ENCODE results near the gene HOXD12. TPM values are rescaled to one million over a fixed set of nuclear protein-coding genes. Genes with fewer than 3 reads are reported as not detected.

Gene HOXD12
- total RNA-seq, 2 experiments from 2014 or later = not detected

- no peak overlapping the region for H3K27ac Mint-ChIP-seq
- DNase-seq = no peak
- H3K36me3 Mint-ChIP-seq = peaks cover 4% of the 10 kb centered on the region
- H3K4me3 Mint-ChIP-seq = no peak overlapping the region
- H3K27me3 Mint-ChIP-seq = peaks cover 90% of the 10 kb centered on the region
- H3K9me3 Mint-ChIP-seq = peaks cover 6% of the 10 kb centered on the region
- H3K4me1 Mint-ChIP-seq = peaks cover 30% of the 10 kb centered on the region
Measured at GRCh38 chr2:176105078-176105729, 5.6 kb downstream of the HOXD12 start.

DNA sequence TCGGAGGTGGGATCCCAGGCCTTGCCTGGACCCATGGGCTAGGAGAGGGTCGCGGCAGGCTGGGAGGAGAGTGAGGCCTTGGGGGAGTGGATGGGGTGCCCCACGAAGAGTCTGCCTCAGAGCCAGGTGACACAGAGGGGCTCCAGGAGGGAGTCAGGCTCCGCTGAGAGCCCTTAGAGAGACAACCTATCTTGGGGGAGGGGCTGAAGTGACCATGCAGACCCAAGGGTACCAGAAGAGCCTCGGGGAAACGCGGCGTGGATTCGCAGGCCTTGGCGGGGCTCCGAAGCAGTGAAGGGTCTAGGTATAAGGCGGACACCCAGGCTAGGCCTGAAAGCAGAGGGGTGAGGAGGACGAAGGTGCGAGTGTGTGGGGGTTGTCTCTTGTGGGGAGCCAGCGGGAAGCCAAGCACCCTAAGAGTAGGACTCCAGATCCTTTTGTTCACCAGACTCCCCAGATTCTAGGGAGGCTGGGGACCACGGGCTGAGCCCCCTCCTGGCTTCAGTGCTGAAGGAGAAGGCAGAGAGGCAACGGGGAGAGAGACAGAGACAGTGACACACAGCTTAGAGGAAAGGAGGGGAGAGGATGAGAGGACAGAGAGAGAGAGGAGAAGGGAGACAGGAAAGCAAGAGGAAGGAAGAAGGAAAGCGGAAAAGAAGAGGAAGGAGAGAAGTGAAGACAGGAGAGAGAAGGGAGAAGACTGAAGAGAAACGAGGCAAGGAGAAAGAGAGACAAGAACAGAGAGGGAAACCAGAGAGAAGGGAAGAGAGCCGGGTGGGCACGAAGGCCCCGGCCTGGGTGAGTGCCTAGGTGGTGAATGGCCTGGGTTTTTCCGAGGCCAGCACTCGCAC is 6.4 kb downstream of the HOXD12 start:
- peaks cover 4% of the 10 kb centered on the region for H3K36me3 Mint-ChIP-seq
- DNase-seq = no peak
- H3K4me1 Mint-ChIP-seq = peaks cover 30% of the 10 kb centered on the region
- H3K27ac Mint-ChIP-seq = peak overlapping the region; percentile 61
- peaks cover 6% of the 10 kb centered on the region for H3K9me3 Mint-ChIP-seq
- peaks cover 90% of the 10 kb centered on the region for H3K27me3 Mint-ChIP-seq
- H3K4me3 Mint-ChIP-seq = peak overlapping the region; percentile 38

- peaks cover 4% of the 10 kb centered on the region for H3K36me3 Mint-ChIP-seq
Measured at GRCh38 chr2:176106581-176107539, 7.3 kb downstream of the HOXD12 start, which contains the start of gene HOXD11. HOXD11 (plus strand) TSS chr2:176107280; CDS start chr2:176107356, 76 bp downstream.

DNA sequence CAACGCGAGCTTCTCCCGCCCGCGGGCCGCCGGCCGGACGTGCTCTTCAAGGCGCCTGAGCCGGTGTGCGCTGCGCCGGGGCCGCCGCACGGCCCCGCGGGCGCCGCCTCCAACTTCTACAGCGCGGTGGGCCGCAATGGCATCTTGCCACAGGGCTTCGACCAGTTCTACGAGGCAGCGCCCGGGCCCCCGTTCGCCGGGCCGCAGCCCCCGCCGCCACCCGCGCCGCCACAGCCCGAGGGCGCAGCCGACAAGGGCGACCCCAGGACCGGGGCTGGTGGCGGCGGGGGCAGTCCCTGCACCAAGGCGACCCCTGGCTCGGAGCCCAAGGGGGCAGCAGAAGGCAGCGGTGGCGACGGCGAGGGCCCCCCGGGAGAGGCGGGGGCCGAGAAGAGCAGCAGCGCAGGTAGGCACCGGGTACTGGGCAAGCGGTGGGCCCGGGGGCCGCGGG is 8.2 kb downstream of the HOXD12 start:
- Mint-ChIP-seq H3K4me3 (no peak overlapping the region), H3K9me3 (peaks cover 9% of the 10 kb centered on the region), H3K27me3 (peaks cover 90% of the 10 kb centered on the region), H3K27ac (no peak overlapping the region), H3K4me1 (peaks cover 33% of the 10 kb centered on the region), H3K36me3 (peaks cover 4% of the 10 kb centered on the region)
- DNase-seq = no peak

More at GRCh38 chr2:176106581-176107539, 7.3 kb downstream of the HOXD12 start, which contains the start of gene HOXD11:
- Mint-ChIP-seq H3K4me1 (peaks cover 33% of the 10 kb centered on the region), H3K27me3 (peaks cover 90% of the 10 kb centered on the region), H3K9me3 (peaks cover 9% of the 10 kb centered on the region), H3K4me3 (peak within 1 kb of the TSS; percentile 47), H3K27ac (peak within 1 kb of the TSS; percentile 61)
- no peak for DNase-seq

GRCh38 chr2:176109192-176109901 is 9.8 kb downstream of the HOXD12 start:
- Mint-ChIP-seq H3K36me3 (peaks cover 4% of the 10 kb centered on the region), H3K4me1 (peaks cover 29% of the 10 kb centered on the region), H3K27me3 (peaks cover 90% of the 10 kb centered on the region), H3K9me3 (peaks cover 10% of the 10 kb centered on the region), H3K27ac (peak overlapping the region; percentile 9), H3K4me3 (no peak overlapping the region)
- no peak for DNase-seq

DNA sequence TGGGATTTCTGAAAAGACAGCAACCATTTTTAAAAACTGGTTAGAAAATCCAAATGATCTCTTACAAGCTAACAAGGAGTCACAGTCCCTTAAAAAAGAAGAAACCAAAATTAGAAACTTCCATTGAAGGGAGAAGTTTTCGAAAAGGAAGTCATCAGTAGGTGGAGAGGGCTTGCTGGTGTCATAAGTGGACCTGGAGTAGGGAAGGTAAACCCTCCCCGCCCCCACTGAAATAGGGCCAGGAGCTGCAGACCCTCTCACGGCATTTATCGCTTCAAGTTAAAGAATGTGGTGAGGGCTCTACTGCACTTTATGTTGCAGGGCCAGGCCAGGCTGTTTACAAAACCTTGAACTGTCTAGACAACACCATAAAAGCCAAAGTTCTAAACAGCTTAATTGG is 10.4 kb downstream of the HOXD12 start:
- DNase-seq = no peak
- Mint-ChIP-seq H3K36me3 (peaks cover 4% of the 10 kb centered on the region), H3K27me3 (peaks cover 90% of the 10 kb centered on the region), H3K4me1 (peaks cover 23% of the 10 kb centered on the region), H3K27ac (no peak overlapping the region), H3K9me3 (peaks cover 11% of the 10 kb centered on the region), H3K4me3 (no peak overlapping the region)

GRCh38 chr2:176110415-176111308 is 11.1 kb downstream of the HOXD12 start:
- Mint-ChIP-seq H3K4me1 (peaks cover 18% of the 10 kb centered on the region), H3K4me3 (no peak overlapping the region), H3K27me3 (peaks cover 90% of the 10 kb centered on the region), H3K9me3 (peaks cover 11% of the 10 kb centered on the region), H3K27ac (no peak overlapping the region), H3K36me3 (peaks cover 4% of the 10 kb centered on the region)
- no peak for DNase-seq

DNA sequence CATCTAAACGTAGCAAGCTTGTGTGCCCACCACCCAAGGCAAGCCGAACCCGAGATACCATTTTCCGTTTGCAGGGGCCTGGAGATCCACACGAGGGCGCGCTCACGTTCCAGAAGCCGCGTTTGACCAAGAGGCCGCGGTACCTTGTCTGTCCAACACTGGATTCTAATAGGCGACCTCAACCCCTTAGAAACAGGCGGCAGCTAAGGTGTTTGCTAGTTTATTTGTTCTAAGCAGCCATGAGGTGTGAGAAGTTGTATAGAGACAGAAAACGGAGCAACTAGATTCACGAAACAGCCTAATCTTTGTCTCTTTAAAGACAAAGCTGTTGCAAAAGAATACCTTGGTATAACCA is 11.7 kb downstream of the HOXD12 start:
- Mint-ChIP-seq H3K9me3 (peaks cover 12% of the 10 kb centered on the region), H3K27ac (no peak overlapping the region), H3K4me1 (peaks cover 15% of the 10 kb centered on the region), H3K27me3 (peaks cover 90% of the 10 kb centered on the region), H3K4me3 (no peak overlapping the region), H3K36me3 (peaks cover 1% of the 10 kb centered on the region)
- no peak for DNase-seq

- no peak for DNase-seq
- peaks cover 3% of the 10 kb centered on the region for H3K36me3 Mint-ChIP-seq
- no peak overlapping the region for H3K27ac Mint-ChIP-seq
- peaks cover 13% of the 10 kb centered on the region for H3K4me1 Mint-ChIP-seq
- H3K4me3 Mint-ChIP-seq = no peak overlapping the region
- H3K9me3 Mint-ChIP-seq = peaks cover 15% of the 10 kb centered on the region
- peaks cover 93% of the 10 kb centered on the region for H3K27me3 Mint-ChIP-seq
Measured at GRCh38 chr2:176111846-176112374, 12.3 kb downstream of the HOXD12 start.

DNA sequence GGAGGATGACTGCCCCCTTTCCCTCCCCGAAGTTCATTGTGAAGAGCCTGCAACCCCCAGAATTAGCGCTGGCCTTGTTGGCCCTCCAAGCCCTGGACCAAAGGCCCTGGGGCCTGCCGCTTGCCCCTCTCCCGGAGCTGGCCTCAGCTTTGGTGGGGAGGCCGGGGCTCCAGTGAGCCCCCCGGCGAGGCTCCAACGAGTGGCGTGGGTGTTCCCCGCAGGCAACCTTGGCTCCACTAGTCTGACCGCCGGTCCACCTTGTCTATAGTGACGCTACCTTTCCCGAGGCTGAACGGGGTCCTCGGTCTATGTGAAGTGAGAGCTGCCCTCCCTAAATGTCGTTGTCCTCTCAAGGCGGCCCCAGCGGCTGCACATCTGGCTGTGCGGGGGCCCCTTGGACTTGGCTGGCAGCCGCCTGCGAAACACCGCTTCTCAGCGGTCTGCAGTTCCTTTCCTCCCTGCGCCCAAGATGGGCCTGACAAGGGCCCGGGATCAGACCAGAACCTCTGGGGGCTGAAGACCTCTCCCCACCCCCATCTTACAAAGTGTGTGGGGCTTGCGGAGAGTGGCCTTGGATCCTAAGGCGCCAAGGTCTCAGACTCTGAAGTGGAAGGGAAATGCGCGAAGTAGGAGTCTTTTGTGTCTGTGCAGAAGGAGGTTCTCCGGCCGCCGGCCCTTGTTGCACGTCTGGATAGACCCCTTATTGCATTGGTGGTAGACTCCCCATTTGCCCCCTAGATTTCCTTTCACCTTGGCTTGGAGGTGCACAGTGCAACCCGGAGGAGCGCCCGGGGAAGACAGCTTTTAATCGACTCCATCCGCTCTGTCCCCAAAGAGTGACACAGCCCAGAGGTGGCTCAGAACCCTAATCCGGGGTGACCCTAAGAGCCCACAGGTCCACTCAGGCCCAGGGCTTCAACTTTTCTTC is 13.0 kb downstream of the HOXD12 start:
- H3K27ac Mint-ChIP-seq = no peak overlapping the region
- peaks cover 96% of the 10 kb centered on the region for H3K27me3 Mint-ChIP-seq
- DNase-seq = no peak
- peaks cover 11% of the 10 kb centered on the region for H3K4me1 Mint-ChIP-seq
- H3K4me3 Mint-ChIP-seq = no peak overlapping the region
- peaks cover 4% of the 10 kb centered on the region for H3K36me3 Mint-ChIP-seq
- H3K9me3 Mint-ChIP-seq = peaks cover 15% of the 10 kb centered on the region

DNA sequence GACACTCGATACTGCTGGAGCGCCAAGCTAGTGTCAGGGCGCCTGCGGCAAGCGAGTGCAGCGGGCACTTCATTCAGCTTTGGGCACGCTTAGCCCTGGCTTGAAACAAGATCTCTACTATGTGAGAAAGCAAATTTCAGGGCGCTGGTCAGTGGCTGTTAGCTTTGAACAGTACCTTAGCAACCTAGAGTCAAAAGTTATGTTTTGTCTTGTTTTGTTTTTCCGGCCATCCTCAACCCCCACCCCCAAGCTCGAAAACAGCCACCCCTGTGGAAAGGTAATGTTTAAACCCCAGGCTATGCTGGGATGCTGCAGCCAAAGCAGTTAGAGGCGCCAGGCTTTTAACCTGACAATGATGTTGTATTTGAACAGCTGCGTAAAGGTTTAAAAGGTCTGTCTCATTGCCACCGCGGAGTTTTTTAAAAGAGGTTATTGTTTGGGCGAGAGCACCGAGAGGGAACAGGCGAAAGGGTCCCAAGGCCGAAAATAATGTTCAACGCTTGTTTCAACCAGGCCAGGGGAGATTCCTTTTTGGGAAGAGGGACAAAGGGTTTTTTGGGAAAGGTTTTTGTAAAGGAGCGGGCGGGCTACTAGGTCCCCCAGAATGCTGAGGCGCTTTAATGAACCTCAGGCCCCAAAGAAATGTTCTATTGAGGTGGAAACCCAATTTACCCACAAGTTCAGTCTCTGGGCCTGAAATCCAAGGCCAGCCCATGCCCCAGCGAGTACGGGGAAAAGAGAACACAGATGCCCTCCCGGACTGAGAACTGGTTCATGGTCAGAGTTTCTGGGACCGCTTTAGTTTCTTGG is 14.7 kb downstream of the HOXD12 start:
- no peak overlapping the region for H3K4me3 Mint-ChIP-seq
- H3K9me3 Mint-ChIP-seq = peaks cover 15% of the 10 kb centered on the region
- H3K36me3 Mint-ChIP-seq = peaks cover 6% of the 10 kb centered on the region
- DNase-seq = no peak
- no peak overlapping the region for H3K27ac Mint-ChIP-seq
- H3K27me3 Mint-ChIP-seq = peaks cover 100% of the 10 kb centered on the region
- peaks cover 6% of the 10 kb centered on the region for H3K4me1 Mint-ChIP-seq

All from activated naive CD8-positive, alpha-beta T cell treated with anti-CD3 and anti-CD28 coated beads for 36 hours (primary cell).